ENCODE results near the gene DAPK2.
"Not testable (repeated sequence)": the region's sequence is repeated elsewhere in the genome, so short reads cannot be mapped to it uniquely, and the experiment has no call there.

Gene DAPK2

GRCh38 chr15:64060716-64061115 lies 14.4 kb upstream of the DAPK2 start:
- Histone ChIP-seq H4K20me1 (ENCODE audit: insufficient read depth, low read length) (no peaks in the 10 kb centered on the region), H3K4me3 (ENCODE audit: low read length) (no peak overlapping the region), H3K9me3 (replicated peaks; ENCODE audit: insufficient read depth, low read length) (no peaks in the 10 kb centered on the region), H3K9me2 (replicated peaks; ENCODE audit: insufficient read depth, low read length) (no peaks in the 10 kb centered on the region), H3K27me3 (replicated peaks; ENCODE audit: insufficient read depth, low read length) (no peaks in the 10 kb centered on the region), H2AFZ (ENCODE audit: low read length) (no peak overlapping the region), H3K36me3 (replicated peaks; ENCODE audit: insufficient read depth, low read length) (no peaks in the 10 kb centered on the region), H3K79me2 (ENCODE audit: low read length) (no peaks in the 10 kb centered on the region), H3F3A (ENCODE audit: insufficient read depth, low read length) (no peaks in the 10 kb centered on the region), H3K4me1 (ENCODE audit: low read length) (no peaks in the 10 kb centered on the region), H3K9ac (ENCODE audit: low read length) (no peak overlapping the region), H3K27ac (ENCODE audit: low read length) (no peak overlapping the region), H3K4me2 (ENCODE audit: low read depth, low read length) (no peak overlapping the region)
- DNase-seq, result no peak
- no peak for TF ChIP-seq CTCF (IDR thresholded peaks at IDR 0.05; ENCODE audit: low read length)
- TF ChIP-seq EZH2 (optimal IDR thresholded peaks at IDR 0.05; ENCODE audit: low read depth, low read length), result no peak
- no peak for TF ChIP-seq EZH2phosphoT487 (IDR thresholded peaks at IDR 0.05; ENCODE audit: low read length)

GRCh38 chr15:64059104-64059503 lies 12.8 kb upstream of the DAPK2 start:
- H3K4me1 ChIP-seq (ENCODE audit: low read length); H3K36me3 ChIP-seq (replicated peaks; ENCODE audit: insufficient read depth, low read length); H3K79me2 ChIP-seq (ENCODE audit: low read length); H3K9ac ChIP-seq (ENCODE audit: low read length); H3K9me2 ChIP-seq (replicated peaks; ENCODE audit: insufficient read depth, low read length); H3K9me3 ChIP-seq (replicated peaks; ENCODE audit: insufficient read depth, low read length); H3K4me3 ChIP-seq (ENCODE audit: low read length); H3F3A ChIP-seq (ENCODE audit: insufficient read depth, low read length); H4K20me1 ChIP-seq (ENCODE audit: insufficient read depth, low read length); H3K27me3 ChIP-seq (replicated peaks; ENCODE audit: insufficient read depth, low read length); H3K27ac ChIP-seq (ENCODE audit: low read length); H3K4me2 ChIP-seq (ENCODE audit: low read depth, low read length); H2AFZ ChIP-seq (ENCODE audit: low read length); DNase-seq: not testable (repeated sequence)

- Histone ChIP-seq H3K4me2 (ENCODE audit: low read depth, low read length) (no peak overlapping the region), H3K9ac (ENCODE audit: low read length) (no peak overlapping the region), H3F3A (ENCODE audit: insufficient read depth, low read length) (no peaks in the 10 kb centered on the region), H3K36me3 (replicated peaks; ENCODE audit: insufficient read depth, low read length) (no peaks in the 10 kb centered on the region), H3K79me2 (ENCODE audit: low read length) (no peaks in the 10 kb centered on the region), H3K27me3 (replicated peaks; ENCODE audit: insufficient read depth, low read length) (no peaks in the 10 kb centered on the region), H2AFZ (ENCODE audit: low read length) (no peak overlapping the region), H3K4me3 (ENCODE audit: low read length) (no peak overlapping the region), H3K9me2 (replicated peaks; ENCODE audit: insufficient read depth, low read length) (no peaks in the 10 kb centered on the region), H3K4me1 (ENCODE audit: low read length) (no peaks in the 10 kb centered on the region), H4K20me1 (ENCODE audit: insufficient read depth, low read length) (no peaks in the 10 kb centered on the region), H3K27ac (ENCODE audit: low read length) (no peak overlapping the region), H3K9me3 (replicated peaks; ENCODE audit: insufficient read depth, low read length) (no peaks in the 10 kb centered on the region)
- TF ChIP-seq CTCF (IDR thresholded peaks at IDR 0.05; ENCODE audit: low read length) (no peak), EZH2 (optimal IDR thresholded peaks at IDR 0.05; ENCODE audit: low read depth, low read length) (no peak), EZH2phosphoT487 (IDR thresholded peaks at IDR 0.05; ENCODE audit: low read length) (no peak)
- DNase-seq, result no peak
These were observed 12.0 kb upstream of the DAPK2 start for GRCh38 chr15:64058279-64058678.

- not testable (repeated sequence) for H3K4me1 ChIP-seq (ENCODE audit: low read length); H3K4me3 ChIP-seq (ENCODE audit: low read length); H3F3A ChIP-seq (ENCODE audit: insufficient read depth, low read length); H3K36me3 ChIP-seq (replicated peaks; ENCODE audit: insufficient read depth, low read length); H3K9me2 ChIP-seq (replicated peaks; ENCODE audit: insufficient read depth, low read length); H3K79me2 ChIP-seq (ENCODE audit: low read length); H3K4me2 ChIP-seq (ENCODE audit: low read depth, low read length); H3K27ac ChIP-seq (ENCODE audit: low read length); H3K9ac ChIP-seq (ENCODE audit: low read length); H2AFZ ChIP-seq (ENCODE audit: low read length); H3K27me3 ChIP-seq (replicated peaks; ENCODE audit: insufficient read depth, low read length); DNase-seq; H3K9me3 ChIP-seq (replicated peaks; ENCODE audit: insufficient read depth, low read length); H4K20me1 ChIP-seq (ENCODE audit: insufficient read depth, low read length)
These were observed 7.4 kb upstream of the DAPK2 start for GRCh38 chr15:64053674-64054073.
